Astrocyte (in vitro differentiated cells and primary cell): ENCODE measurements around the gene MYL9. TPM values are rescaled to one million over a fixed set of nuclear protein-coding genes. Genes with fewer than 3 reads are reported as not detected.

Experiments
- DNase-seq: peaks from one replicate; pipeline ENCODE4 v3.0.0-alpha.2; 2010; ENCODE audit warnings: low read depth
- FAIRE-seq: peaks from 2 replicates; lab custom pipeline; 2011; peaks lifted over from hg19 to GRCh38; lab: Jason Lieb, UNC
- H2AFZ ChIP-seq: 2 replicates; pipeline ENCODE4 v1.6.0; 2012; ENCODE audit warnings: low read depth, low read length, inconsistent platforms
- H3K27ac ChIP-seq: 2 replicates; pipeline ENCODE4 v1.5.1; 2011; ENCODE audit warnings: low read depth, low read length, inconsistent platforms
- H3K27me3 ChIP-seq: 2 replicates; pipeline ENCODE4 v1.6.0; 2011; ENCODE audit warnings: low read length, inconsistent platforms; ENCODE audit not compliant: insufficient read depth
- H3K36me3 ChIP-seq: 2 replicates; pipeline ENCODE4 v1.5.1; 2011; ENCODE audit warnings: low read length, inconsistent platforms; ENCODE audit not compliant: insufficient read depth
- H3K4me1 ChIP-seq: 2 replicates; pipeline ENCODE4 v1.5.1; 2011; ENCODE audit warnings: low read length, inconsistent platforms; ENCODE audit not compliant: insufficient read depth
- H3K4me2 ChIP-seq: 2 replicates; pipeline ENCODE4 v1.6.0; 2012; ENCODE audit warnings: low read length, inconsistent platforms
- H3K4me3 ChIP-seq: 2 replicates; pipeline ENCODE4 v1.5.1; 2011; ENCODE audit warnings: low read depth, mild to moderate bottlenecking, low read length, inconsistent platforms; ENCODE audit not compliant: insufficient read depth
- H3K79me2 ChIP-seq: 2 replicates; pipeline ENCODE4 v1.6.0; 2012; ENCODE audit warnings: mild to moderate bottlenecking, low read length, inconsistent platforms; ENCODE audit not compliant: insufficient read depth
- H3K9ac ChIP-seq: 2 replicates; pipeline ENCODE4 v1.6.0; 2012; ENCODE audit warnings: mild to moderate bottlenecking, low read length, inconsistent platforms
- H3K9me3 ChIP-seq: 2 replicates; pipeline ENCODE4 v1.5.1; 2012; ENCODE audit warnings: low read depth, mild to moderate bottlenecking, low read length, inconsistent platforms; ENCODE audit not compliant: insufficient read depth
- H4K20me1 ChIP-seq: 2 replicates; pipeline ENCODE4 v1.6.0; 2012; ENCODE audit warnings: low read length, inconsistent platforms; ENCODE audit not compliant: insufficient read depth
- H3K27ac Mint-ChIP-seq: one replicate; pipeline ENCODE4 v1.8.0; 2021; ENCODE audit warnings: mild to moderate bottlenecking, mixed read lengths; ENCODE audit not compliant: unreplicated experiment
- H3K27me3 Mint-ChIP-seq: one replicate; pipeline ENCODE4 v1.8.0; 2021; ENCODE audit warnings: low read depth, mixed read lengths; ENCODE audit not compliant: unreplicated experiment
- H3K36me3 Mint-ChIP-seq: one replicate; pipeline ENCODE4 v1.8.0; 2021; ENCODE audit warnings: low read depth, mixed read lengths; ENCODE audit not compliant: unreplicated experiment
- H3K4me1 Mint-ChIP-seq: one replicate; pipeline ENCODE4 v1.8.0; 2021; ENCODE audit warnings: low read depth, mixed read lengths; ENCODE audit not compliant: unreplicated experiment
- H3K4me3 Mint-ChIP-seq: one replicate; pipeline ENCODE4 v1.8.0; 2021; ENCODE audit warnings: mild to moderate bottlenecking, moderate library complexity, mixed read lengths; ENCODE audit not compliant: unreplicated experiment
- H3K9me3 Mint-ChIP-seq: one replicate; pipeline ENCODE4 v1.8.0; 2021; ENCODE audit warnings: mild to moderate bottlenecking, mixed read lengths; ENCODE audit not compliant: unreplicated experiment
- CTCF ChIP-seq: IDR thresholded peaks from 2 replicates; pipeline ENCODE4 v1.5.1; 2011; ENCODE audit warnings: low read depth, mild to moderate bottlenecking, inconsistent platforms, low read length, moderate library complexity; ENCODE audit not compliant: insufficient read depth
- EZH2 ChIP-seq: IDR thresholded peaks from 2 replicates; pipeline ENCODE4 v1.6.1; 2012; ENCODE audit warnings: mild to moderate bottlenecking, low read length, inconsistent platforms; ENCODE audit not compliant: insufficient read depth
- total RNA-seq: library from RNA; stranded (reverse); gene quantifications from 2 replicates; pipeline ENCODE4 v1.2.1, GENCODE V29; 2021

MYL9 gene
- total RNA-seq, 1 donor from 2014 or later, result 1,247 TPM

GRCh38 chr20:36541768-36542488 is 609 bp downstream of the MYL9 start:
- no peak for DNase-seq
- Histone ChIP-seq H3K9ac (peak overlapping the region; percentile 96), H3K27ac (peak overlapping the region; percentile 75), H3K27me3 (no peaks in the 10 kb centered on the region), H3K4me3 (peak overlapping the region; percentile 86), H3K4me2 (peak overlapping the region; percentile 99), H3K4me1 (peaks cover 42% of the 10 kb centered on the region), H3K9me3 (no peaks in the 10 kb centered on the region), H4K20me1 (peaks cover 54% of the 10 kb centered on the region), H3K79me2 (peaks cover 60% of the 10 kb centered on the region), H3K36me3 (peaks cover 9% of the 10 kb centered on the region), H2AFZ (peak overlapping the region; percentile 66)
- Mint-ChIP-seq H3K36me3 (peaks cover 16% of the 10 kb centered on the region), H3K27ac (peak overlapping the region; percentile 66), H3K27me3 (no peaks in the 10 kb centered on the region), H3K4me3 (peak overlapping the region; percentile 88), H3K4me1 (peaks cover 36% of the 10 kb centered on the region), H3K9me3 (no peaks in the 10 kb centered on the region)
- TF ChIP-seq CTCF (peak; percentile 19), EZH2 (no peak)
- no peak for FAIRE-seq

GRCh38 chr20:36542516-36543183 is 1.3 kb downstream of the MYL9 start:
- H3K27ac ChIP-seq, result peak overlapping the region; percentile 75
- peaks cover 42% of the 10 kb centered on the region for H3K4me1 ChIP-seq
- no peaks in the 10 kb centered on the region for H3K9me3 Mint-ChIP-seq
- peak overlapping the region; percentile 96 for H3K9ac ChIP-seq
- no peaks in the 10 kb centered on the region for H3K27me3 Mint-ChIP-seq
- H3K79me2 ChIP-seq, result peaks cover 66% of the 10 kb centered on the region
- H3K4me3 Mint-ChIP-seq, result peak overlapping the region; percentile 88
- no peak for DNase-seq
- H3K36me3 Mint-ChIP-seq, result peaks cover 17% of the 10 kb centered on the region
- H3K4me1 Mint-ChIP-seq, result peaks cover 36% of the 10 kb centered on the region
- peaks cover 16% of the 10 kb centered on the region for H3K36me3 ChIP-seq
- peaks cover 61% of the 10 kb centered on the region for H4K20me1 ChIP-seq
- H2AFZ ChIP-seq, result no peak overlapping the region
- H3K27ac Mint-ChIP-seq, result peak overlapping the region; percentile 66
- H3K4me2 ChIP-seq, result peak overlapping the region; percentile 99
- no peak for TF ChIP-seq CTCF
- TF ChIP-seq EZH2, result no peak
- no peak for FAIRE-seq
- H3K9me3 ChIP-seq, result no peaks in the 10 kb centered on the region
- no peaks in the 10 kb centered on the region for H3K27me3 ChIP-seq
- peak overlapping the region; percentile 86 for H3K4me3 ChIP-seq
